Caco-2 (cell line): ENCODE data around the gene TMEM40. TPM values are rescaled to one million over a fixed set of nuclear protein-coding genes. Genes with fewer than 3 reads are reported as not detected.

ENCODE experiments used
- BruUV-seq: library from RNA; stranded (reverse); fragments of 400-500 nt; replicated peaks from 2 replicates; lab custom pipeline; 2021; lab: Mats Ljungman, UMichigan
- CTCF ChIA-PET: fragments of 300-600 bp; sonication (Branson Sonifier 250); formaldehyde crosslinking; loops from one replicate; lab custom pipeline; 2022; ENCODE audit warnings: antibody characterized with exemption; lab: Charles Lee
- POLR2A ChIA-PET: fragments of 300-600 bp; sonication (Branson Sonifier 250); formaldehyde crosslinking; loops from one replicate; lab custom pipeline; 2022; ENCODE audit warnings: antibody characterized with exemption; lab: Charles Lee
- DNase-seq, 2 experiments: peaks; one replicate each; pipeline versions ENCODE4 v3.0.0 to v3.0.0-alpha.2; 2020 to 2022
- H3K27me3 ChIP-seq: replicated peaks from 2 replicates; pipeline ENCODE4 v1.6.0; 2011; ENCODE audit warnings: low read length; ENCODE audit not compliant: control insufficient read depth, insufficient read depth
- H3K36me3 ChIP-seq: 2 replicates; pipeline ENCODE4 v1.5.1; 2011; ENCODE audit warnings: low read length; ENCODE audit not compliant: control insufficient read depth, insufficient read depth
- H3K4me1 ChIP-seq: fragments of 250-450 bp; sonication (Bioruptor Pico); 2 replicates; pipeline ENCODE4 v1.5.1; 2020; ENCODE audit warnings: mild to moderate bottlenecking
- H3K4me3 ChIP-seq: 2 replicates; pipeline ENCODE4 v1.5.1; 2011; ENCODE audit warnings: low read depth, mild to moderate bottlenecking, control low read depth, low read length
- H3K9me3 ChIP-seq: fragments of 250-450 bp; sonication (Bioruptor Pico); 2 replicates; pipeline ENCODE4 v1.5.1; 2020; ENCODE audit warnings: mild to moderate bottlenecking, moderate library complexity
- H3K27ac Mint-ChIP-seq: one replicate; pipeline ENCODE4 v1.8.0; 2022; ENCODE audit warnings: mixed read lengths; ENCODE audit not compliant: unreplicated experiment
- H3K27me3 Mint-ChIP-seq: one replicate; pipeline ENCODE4 v1.8.0; 2022; ENCODE audit warnings: mixed read lengths; ENCODE audit not compliant: insufficient read depth, unreplicated experiment
- H3K36me3 Mint-ChIP-seq: one replicate; pipeline ENCODE4 v1.8.0; 2022; ENCODE audit warnings: mild to moderate bottlenecking, mixed read lengths; ENCODE audit not compliant: insufficient read depth, unreplicated experiment
- H3K4me1 Mint-ChIP-seq: one replicate; pipeline ENCODE4 v1.8.0; 2022; ENCODE audit warnings: low read depth, mixed read lengths; ENCODE audit not compliant: unreplicated experiment
- H3K4me3 Mint-ChIP-seq: one replicate; pipeline ENCODE4 v1.8.0; 2022; ENCODE audit warnings: mild to moderate bottlenecking, moderate library complexity, mixed read lengths; ENCODE audit not compliant: unreplicated experiment
- H3K9me3 Mint-ChIP-seq: one replicate; pipeline ENCODE4 v1.8.0; 2022; ENCODE audit warnings: mixed read lengths; ENCODE audit not compliant: unreplicated experiment
- intact Hi-C: fragments of 100-400 bp; cut with micrococcal nuclease; formaldehyde crosslinking; loops from one replicate; pipeline ENCODE4 v1.10.0; 2022; ENCODE audit not compliant: unreplicated experiment
- total RNA-seq: library from RNA; stranded (reverse); gene quantifications from 2 replicates; pipeline ENCODE4 v1.2.3, GENCODE V29; 2022
- TF ChIP-seq, protein P1 (sequence below), 2 experiments: fragments of 200-600 bp in 1 of 2; IDR thresholded peaks; 1 replicate in 1 of 2; 2 replicates in 1 of 2; pipeline versions ENCODE4 v1.5.1 to v1.8.0; 2011 to 2022; ENCODE audit warnings: antibody characterized with exemption in 1 of 2, control low read depth in 1 of 2, inconsistent platforms in 1 of 2, low read depth in 1 of 2, low read length in 1 of 2, mild to moderate bottlenecking in 1 of 2, moderate library complexity in 1 of 2; ENCODE audit not compliant: insufficient read depth in 1 of 2, severe bottlenecking in 1 of 2, unreplicated experiment in 1 of 2

Gene TMEM40
- total RNA-seq, 1 experiment from 2014 or later: 0.86 TPM

DNA sequence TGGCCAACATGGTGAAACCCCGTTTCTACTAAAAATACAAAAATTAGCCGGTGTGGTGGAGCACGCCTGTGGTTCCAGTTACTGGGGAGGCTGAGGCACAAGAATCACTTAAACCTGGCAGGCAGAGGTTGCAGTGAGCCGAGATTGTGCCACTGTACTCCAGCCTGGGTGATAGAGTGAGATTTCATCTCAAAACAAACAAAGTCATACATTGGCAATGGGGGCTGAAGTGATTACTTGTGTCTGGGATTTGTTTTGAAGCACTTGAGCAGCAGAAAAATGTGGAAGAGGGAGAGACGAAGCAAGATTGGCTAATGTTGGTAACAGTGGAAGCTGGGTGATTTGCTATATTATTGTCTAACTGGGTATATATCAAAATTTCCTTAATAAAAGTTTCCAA is 13.4 kb upstream of the TMEM40 start:
- Histone ChIP-seq H3K36me3 (no peaks in the 10 kb centered on the region), H3K27me3 (no peaks in the 10 kb centered on the region), H3K4me3 (no peak overlapping the region), H3K4me1 (no peaks in the 10 kb centered on the region), H3K9me3 (no peaks in the 10 kb centered on the region)
- BruUV-seq: no TSS peak
- no peaks in the 10 kb centered on the region for H3K9me3 Mint-ChIP-seq
- ChIA-PET CTCF (no interaction called here), POLR2A (no interaction called here)
- no peaks in the 10 kb centered on the region for H3K4me1 Mint-ChIP-seq
- intact Hi-C loops: no loop called here
- H3K27ac Mint-ChIP-seq: no peak overlapping the region
- H3K4me3 Mint-ChIP-seq: no peak overlapping the region
- no peaks in the 10 kb centered on the region for H3K27me3 Mint-ChIP-seq
- TF ChIP-seq, protein P1, sequence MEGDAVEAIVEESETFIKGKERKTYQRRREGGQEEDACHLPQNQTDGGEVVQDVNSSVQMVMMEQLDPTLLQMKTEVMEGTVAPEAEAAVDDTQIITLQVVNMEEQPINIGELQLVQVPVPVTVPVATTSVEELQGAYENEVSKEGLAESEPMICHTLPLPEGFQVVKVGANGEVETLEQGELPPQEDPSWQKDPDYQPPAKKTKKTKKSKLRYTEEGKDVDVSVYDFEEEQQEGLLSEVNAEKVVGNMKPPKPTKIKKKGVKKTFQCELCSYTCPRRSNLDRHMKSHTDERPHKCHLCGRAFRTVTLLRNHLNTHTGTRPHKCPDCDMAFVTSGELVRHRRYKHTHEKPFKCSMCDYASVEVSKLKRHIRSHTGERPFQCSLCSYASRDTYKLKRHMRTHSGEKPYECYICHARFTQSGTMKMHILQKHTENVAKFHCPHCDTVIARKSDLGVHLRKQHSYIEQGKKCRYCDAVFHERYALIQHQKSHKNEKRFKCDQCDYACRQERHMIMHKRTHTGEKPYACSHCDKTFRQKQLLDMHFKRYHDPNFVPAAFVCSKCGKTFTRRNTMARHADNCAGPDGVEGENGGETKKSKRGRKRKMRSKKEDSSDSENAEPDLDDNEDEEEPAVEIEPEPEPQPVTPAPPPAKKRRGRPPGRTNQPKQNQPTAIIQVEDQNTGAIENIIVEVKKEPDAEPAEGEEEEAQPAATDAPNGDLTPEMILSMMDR (IDR thresholded peaks at IDR 0.05; ENCODE audit: insufficient read depth in 1 of 2, low read depth in 1 of 2, low read length in 1 of 2, severe bottlenecking in 1 of 2, unreplicated experiment in 1 of 2): no peak
- H3K36me3 Mint-ChIP-seq: no peaks in the 10 kb centered on the region
- no peak for DNase-seq

- DNase-seq: no peak
- Histone ChIP-seq H3K9me3 (no peaks in the 10 kb centered on the region), H3K27me3 (no peaks in the 10 kb centered on the region), H3K36me3 (no peaks in the 10 kb centered on the region), H3K4me1 (no peaks in the 10 kb centered on the region), H3K4me3 (no peak overlapping the region)
- H3K4me1 Mint-ChIP-seq: no peaks in the 10 kb centered on the region
- CTCF ChIA-PET: no interaction called here
- TF ChIP-seq, protein P1 (IDR thresholded peaks at IDR 0.05; ENCODE audit: insufficient read depth in 1 of 2, low read depth in 1 of 2, low read length in 1 of 2, severe bottlenecking in 1 of 2, unreplicated experiment in 1 of 2): no peak
- no peaks in the 10 kb centered on the region for H3K36me3 Mint-ChIP-seq
- no peak overlapping the region for H3K27ac Mint-ChIP-seq
- no peak overlapping the region for H3K4me3 Mint-ChIP-seq
- POLR2A ChIA-PET: no interaction called here
- BruUV-seq: no TSS peak
- intact Hi-C loops: no loop called here
- no peaks in the 10 kb centered on the region for H3K9me3 Mint-ChIP-seq
- no peaks in the 10 kb centered on the region for H3K27me3 Mint-ChIP-seq
These were observed 12.2 kb upstream of the TMEM40 start for GRCh38 chr3:12771236-12771635.

DNA sequence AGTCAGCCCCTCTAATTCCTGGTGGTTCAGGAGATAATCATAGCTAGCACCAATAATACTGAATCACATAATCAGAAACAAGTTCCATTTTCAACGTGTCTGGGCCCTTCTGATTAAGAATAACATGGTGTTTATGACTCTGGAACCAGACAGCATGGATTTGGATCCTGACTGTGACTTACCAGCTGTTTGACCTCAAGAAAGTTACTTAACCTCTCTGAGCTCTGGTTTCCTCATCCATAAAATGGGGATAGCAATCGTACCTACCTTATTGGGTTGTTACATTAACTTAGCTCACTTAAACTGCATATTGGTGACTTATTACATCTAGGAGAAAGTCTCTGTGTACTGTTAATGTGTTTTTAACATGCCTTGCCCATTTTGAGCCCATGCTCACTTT is 10.7 kb upstream of the TMEM40 start:
- intact Hi-C loops: no loop called here
- no peak overlapping the region for H3K4me3 Mint-ChIP-seq
- H3K4me3 ChIP-seq: no peak overlapping the region
- H3K36me3 ChIP-seq: no peaks in the 10 kb centered on the region
- no peak overlapping the region for H3K27ac Mint-ChIP-seq
- ChIA-PET CTCF (no interaction called here), POLR2A (no interaction called here)
- TF ChIP-seq, protein P1 (IDR thresholded peaks at IDR 0.05; ENCODE audit: insufficient read depth in 1 of 2, low read depth in 1 of 2, low read length in 1 of 2, severe bottlenecking in 1 of 2, unreplicated experiment in 1 of 2): no peak
- H3K9me3 Mint-ChIP-seq: no peaks in the 10 kb centered on the region
- no peaks in the 10 kb centered on the region for H3K27me3 ChIP-seq
- DNase-seq: no peak
- BruUV-seq: no TSS peak
- H3K4me1 Mint-ChIP-seq: no peaks in the 10 kb centered on the region
- no peaks in the 10 kb centered on the region for H3K4me1 ChIP-seq
- H3K9me3 ChIP-seq: no peaks in the 10 kb centered on the region
- H3K27me3 Mint-ChIP-seq: no peaks in the 10 kb centered on the region
- no peaks in the 10 kb centered on the region for H3K36me3 Mint-ChIP-seq
